Vagina (tissue), 2 donors: Measurements from ENCODE around the gene SUSD6.

ENCODE experiments used
- POLR2A ChIP-seq, 2 donors: fragments of 450-650 bp; IDR thresholded peaks; one replicate each; pipeline ENCODE4 v1.6.1; 2017; ENCODE audit warnings: antibody characterized with exemption in 2 of 2, mild to moderate bottlenecking in 2 of 2, moderate library complexity in 2 of 2
- POLR2AphosphoS5 ChIP-seq, 2 donors: sonication (generic); formaldehyde crosslinking; IDR thresholded peaks; one replicate each; pipeline ENCODE4 v1.9.0; 2017; ENCODE audit warnings: antibody characterized with exemption in 2 of 2, mild to moderate bottlenecking in 2 of 2, low read depth in 1 of 2; ENCODE audit not compliant: insufficient read depth in 1 of 2
- TF ChIP-seq, protein P1 (sequence below), 3 experiments: fragments of 450-650 bp in 2 of 3; fragments of 200-600 bp in 1 of 3; sonication (generic) in 1 of 3; IDR thresholded peaks; one replicate each; pipeline ENCODE4 v1.5.1; 2017 to 2019; ENCODE audit warnings: antibody characterized with exemption in 3 of 3, mild to moderate bottlenecking in 2 of 3, moderate library complexity in 2 of 3

DNA sequence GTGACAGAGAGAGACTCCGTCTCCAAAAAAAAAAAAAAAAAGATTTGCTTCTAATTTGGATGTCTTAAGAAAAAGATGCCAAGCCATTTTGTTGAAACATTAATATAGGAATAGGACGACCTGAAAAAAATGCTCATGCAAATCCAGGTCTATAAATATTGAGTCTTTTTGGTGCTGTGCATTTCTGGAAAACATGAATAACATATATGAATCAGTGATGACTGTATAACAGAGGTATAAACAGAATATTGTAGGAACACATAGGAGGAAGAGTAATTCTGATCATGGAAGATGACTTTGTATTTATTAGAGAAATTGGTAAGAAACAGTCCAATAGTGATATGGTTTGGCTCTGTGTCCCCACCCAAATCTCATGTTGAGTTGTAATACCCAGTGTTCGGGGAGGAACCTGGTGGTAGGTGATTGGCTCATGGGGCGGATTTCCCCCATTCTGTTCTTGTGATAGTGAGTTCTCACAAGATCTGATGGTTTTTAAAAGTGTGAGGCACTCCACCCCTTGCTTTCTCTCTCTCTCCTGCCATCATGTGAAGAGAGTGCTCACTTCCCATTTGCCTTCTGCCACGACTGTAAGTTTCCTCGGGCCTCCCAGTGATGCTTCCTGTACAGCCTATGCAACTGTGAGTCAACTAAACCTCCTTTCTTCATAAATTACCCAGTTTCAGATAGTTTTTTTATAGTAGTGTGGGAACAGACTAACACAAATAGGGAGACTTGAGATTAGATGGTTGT lies 152.5 kb downstream of the SUSD6 start:
- TF ChIP-seq, protein P1, sequence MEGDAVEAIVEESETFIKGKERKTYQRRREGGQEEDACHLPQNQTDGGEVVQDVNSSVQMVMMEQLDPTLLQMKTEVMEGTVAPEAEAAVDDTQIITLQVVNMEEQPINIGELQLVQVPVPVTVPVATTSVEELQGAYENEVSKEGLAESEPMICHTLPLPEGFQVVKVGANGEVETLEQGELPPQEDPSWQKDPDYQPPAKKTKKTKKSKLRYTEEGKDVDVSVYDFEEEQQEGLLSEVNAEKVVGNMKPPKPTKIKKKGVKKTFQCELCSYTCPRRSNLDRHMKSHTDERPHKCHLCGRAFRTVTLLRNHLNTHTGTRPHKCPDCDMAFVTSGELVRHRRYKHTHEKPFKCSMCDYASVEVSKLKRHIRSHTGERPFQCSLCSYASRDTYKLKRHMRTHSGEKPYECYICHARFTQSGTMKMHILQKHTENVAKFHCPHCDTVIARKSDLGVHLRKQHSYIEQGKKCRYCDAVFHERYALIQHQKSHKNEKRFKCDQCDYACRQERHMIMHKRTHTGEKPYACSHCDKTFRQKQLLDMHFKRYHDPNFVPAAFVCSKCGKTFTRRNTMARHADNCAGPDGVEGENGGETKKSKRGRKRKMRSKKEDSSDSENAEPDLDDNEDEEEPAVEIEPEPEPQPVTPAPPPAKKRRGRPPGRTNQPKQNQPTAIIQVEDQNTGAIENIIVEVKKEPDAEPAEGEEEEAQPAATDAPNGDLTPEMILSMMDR (IDR thresholded peaks at IDR 0.05) = no peak
- TF ChIP-seq POLR2A (IDR thresholded peaks at IDR 0.05) (no peak), POLR2AphosphoS5 (IDR thresholded peaks at IDR 0.05; ENCODE audit: insufficient read depth in 1 of 2, low read depth in 1 of 2) (no peak)
